WTC11 (cell line): Measurements from ENCODE around the gene SLC7A8. TPM values are rescaled to one million over a fixed set of nuclear protein-coding genes. Genes with fewer than 3 reads are reported as not detected.

ENCODE experiments used
- ATAC-seq: fragments of 200-7000 bp; cut with Tn5 transposase; 2 replicates; pipeline ENCODE4 v1.10.0; 2021; ENCODE audit warnings: mild to moderate bottlenecking, moderate library complexity
- CTCF ChIA-PET: fragments of 300-600 bp; sonication (Branson Sonifier 250); formaldehyde crosslinking; loops from one replicate; lab custom pipeline; 2021; ENCODE audit warnings: antibody characterized with exemption; lab: Charles Lee
- POLR2A ChIA-PET: fragments of 350-600 bp; sonication (Branson Sonifier 250); formaldehyde crosslinking; loops from one replicate; lab custom pipeline; 2021; ENCODE audit warnings: antibody characterized with exemption; lab: Charles Lee
- DNase-seq: peaks from one replicate; pipeline ENCODE4 v3.0.0; 2021; ENCODE audit warnings: low spot score
- H3K27ac Mint-ChIP-seq: 2 replicates; pipeline ENCODE4 v1.8.0; 2021; ENCODE audit warnings: mixed read lengths
- H3K27me3 Mint-ChIP-seq: 2 replicates; pipeline ENCODE4 v1.8.0; 2021; ENCODE audit warnings: low read depth, mild to moderate bottlenecking, moderate library complexity, mixed read lengths
- H3K36me3 Mint-ChIP-seq: 2 replicates; pipeline ENCODE4 v1.8.0; 2021; ENCODE audit warnings: mixed read lengths
- H3K4me1 Mint-ChIP-seq: 2 replicates; pipeline ENCODE4 v1.8.0; 2022; ENCODE audit warnings: mixed read lengths
- H3K4me3 Mint-ChIP-seq: 2 replicates; pipeline ENCODE4 v1.8.0; 2021; ENCODE audit warnings: mild to moderate bottlenecking, moderate library complexity, mixed read lengths
- H3K9me3 Mint-ChIP-seq: 2 replicates; pipeline ENCODE4 v1.8.0; 2021; ENCODE audit warnings: mixed read lengths
- AFF4 ChIP-seq: sonication (generic); formaldehyde crosslinking; IDR thresholded peaks from 2 replicates; pipeline ENCODE4 v1.8.1; 2023; ENCODE audit warnings: mild to moderate bottlenecking, missing genetic modification reagents, borderline replicate concordance
- AR ChIP-seq: fragments of 250-450 bp; sonication (Bioruptor Pico); IDR thresholded peaks from 2 replicates; pipeline ENCODE4 v1.9.0; 2021; ENCODE audit warnings: mild to moderate bottlenecking
- ARID4B ChIP-seq: sonication (generic); formaldehyde crosslinking; IDR thresholded peaks from 2 replicates; pipeline ENCODE4 v1.8.0; 2023; ENCODE audit warnings: missing genetic modification reagents, mild to moderate bottlenecking, borderline replicate concordance
- JUN ChIP-seq: sonication (generic); formaldehyde crosslinking; IDR thresholded peaks from 2 replicates; pipeline ENCODE4 v1.8.0; 2023; ENCODE audit warnings: mild to moderate bottlenecking, missing genetic modification reagents
- OVOL2 ChIP-seq: fragments of 250-450 bp; sonication (Bioruptor Pico); IDR thresholded peaks from 2 replicates; pipeline ENCODE4 v1.9.0; 2021; ENCODE audit warnings: mild to moderate bottlenecking, borderline replicate concordance
- PRRX2 ChIP-seq: fragments of 250-450 bp; sonication (Bioruptor Pico); IDR thresholded peaks from 2 replicates; pipeline ENCODE4 v1.8.0; 2021; ENCODE audit warnings: mild to moderate bottlenecking
- RORB ChIP-seq: fragments of 250-450 bp; sonication (Bioruptor Pico); IDR thresholded peaks from 2 replicates; pipeline ENCODE4 v1.9.0; 2021; ENCODE audit warnings: mild to moderate bottlenecking
- STAT6 ChIP-seq: sonication (generic); formaldehyde crosslinking; conservative IDR thresholded peaks from 2 replicates; pipeline ENCODE4 v1.8.1; 2023; ENCODE audit warnings: mild to moderate bottlenecking, low read depth, missing genetic modification reagents, moderate library complexity
- ZMAT4 ChIP-seq: fragments of 250-450 bp; sonication (Bioruptor Pico); IDR thresholded peaks from 2 replicates; pipeline ENCODE4 v1.9.0; 2021; ENCODE audit warnings: mild to moderate bottlenecking
- total RNA-seq: library from RNA; stranded (reverse); gene quantifications from 3 replicates; pipeline ENCODE4 v1.2.3, GENCODE V29; 2021

SLC7A8 gene
- total RNA-seq, 1 experiment from 2014 or later: 207 TPM

GRCh38 chr14:23119363-23120327 lies 63.8 kb downstream of the SLC7A8 start (continued):
- TF ChIP-seq ZMAT4 (no peak), OVOL2 (CRISPR knock-in tag) (no peak)

- ATAC-seq: no peak
- no peaks in the 10 kb centered on the region for H3K9me3 Mint-ChIP-seq
- TF ChIP-seq RORB (CRISPR knock-in tag): no peak
- no peak for TF ChIP-seq ARID4B (CRISPR knock-in tag)
- no peak for TF ChIP-seq AR (CRISPR knock-in tag)
- no peak for TF ChIP-seq AFF4 (CRISPR knock-in tag)
- TF ChIP-seq STAT6 (CRISPR knock-in tag): no peak
- no peak for TF ChIP-seq PRRX2 (CRISPR knock-in tag)
- TF ChIP-seq JUN: no peak
- TF ChIP-seq, all 79 proteins: peak for 0
- DNase-seq: no peak
- Mint-ChIP-seq H3K27me3 (peaks cover 22% of the 10 kb centered on the region), H3K27ac (no peak within 1 kb of the TSS), H3K4me1 (peaks cover 56% of the 10 kb centered on the region), H3K36me3 (no peaks in the 10 kb centered on the region), H3K4me3 (no peak within 1 kb of the TSS)
- CTCF ChIA-PET: interaction anchor here (0.9 to 8.4 kb wide), 7 partner anchors 24 to 203 kb away, joined by 3 to 372 read pairs (median 7); partner anchors contain the start of genes ACIN1, C14orf119, PABPN1 and SLC7A8
- POLR2A ChIA-PET: no interaction called here
Measured at GRCh38 chr14:23118506-23119362, 64.7 kb downstream of the SLC7A8 start, which contains the start of gene CEBPE. TSS of gene CEBPE (minus strand) at chr14:23119255. CDS start at chr14:23119091, 164 bp downstream.
